ENCODE results near the gene ATP11A. TPM values are rescaled to one million over a fixed set of nuclear protein-coding genes. Genes with fewer than 3 reads are reported as not detected.
A peak's percentile ranks its signal among the peaks of the same experiment; 100 is the strongest.

Gene ATP11A
- total and polyA plus RNA-seq, 5 donors from 2014 or later: 3.8 to 75.7 (median 5.0) TPM

- Mint-ChIP-seq H3K4me1 (peaks cover 10 to 30% (median 16%) of the 10 kb centered on the region in 4 donors), H3K4me3 (no peak overlapping the region), H3K9me3 (peaks cover 0 to 3% (median 0%) of the 10 kb centered on the region in 7 donors), H3K36me3 (peaks cover 12% of the 10 kb centered on the region), H3K27ac (no peak overlapping the region), H3K27me3 (no peaks in the 10 kb centered on the region)
- Histone ChIP-seq H3K27me3 (ENCODE audit: control insufficient read depth, insufficient read depth, low read length) (no peaks in the 10 kb centered on the region), H3K4me1 (ENCODE audit: control insufficient read depth, insufficient read depth, low read length, poor library complexity, severe bottlenecking) (no peaks in the 10 kb centered on the region), H3K36me3 (ENCODE audit: control insufficient read depth, insufficient read depth, low read length) (peaks cover 5% of the 10 kb centered on the region), H3K4me3 (ENCODE audit: low read depth, low read length) (no peak overlapping the region), H3K27ac (ENCODE audit: insufficient read depth, low read length, poor library complexity, severe bottlenecking) (no peak overlapping the region), H3K9me3 (ENCODE audit: control insufficient read depth in 2 of 2, low read length in 2 of 2) (no peaks in the 10 kb centered on the region)
- ATAC-seq (ENCODE audit: low read depth in 2 of 2) (no peak), DNase-seq (no peak)
Observed at GRCh38 chr13:112720251-112720650, 30.4 kb downstream of the ATP11A start.

DNA sequence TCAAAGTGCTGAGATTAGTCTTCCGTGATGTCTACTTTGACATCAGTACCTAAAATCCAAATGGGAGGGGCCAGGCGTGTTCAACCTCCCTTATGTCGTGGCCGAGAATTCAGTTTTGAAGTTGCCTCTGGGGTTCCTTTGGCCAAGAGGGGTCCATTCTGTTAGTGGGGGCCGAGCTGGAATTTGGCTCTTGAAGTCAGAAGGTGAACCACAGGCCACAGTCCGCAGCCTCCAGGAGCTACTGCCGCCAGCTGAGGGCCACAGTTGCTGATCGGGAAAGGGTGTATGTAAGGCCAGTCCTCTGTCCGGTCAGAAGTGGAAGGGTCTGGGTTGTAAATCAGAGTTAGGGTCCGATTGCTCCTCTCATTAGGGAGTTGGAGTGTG, 31.0 kb downstream of the ATP11A start:
- no peaks in the 10 kb centered on the region for H3K27me3 Mint-ChIP-seq
- Histone ChIP-seq H3K4me1 (ENCODE audit: control insufficient read depth, insufficient read depth, low read length, poor library complexity, severe bottlenecking) (peaks cover 5% of the 10 kb centered on the region), H3K9me3 (ENCODE audit: control insufficient read depth in 2 of 2, low read length in 2 of 2) (no peaks in the 10 kb centered on the region), H3K36me3 (ENCODE audit: control insufficient read depth, insufficient read depth, low read length) (peaks cover 5% of the 10 kb centered on the region), H3K4me3 (ENCODE audit: low read depth, low read length) (no peak overlapping the region), H3K27me3 (ENCODE audit: control insufficient read depth, insufficient read depth, low read length) (no peaks in the 10 kb centered on the region), H3K27ac (ENCODE audit: insufficient read depth, low read length, poor library complexity, severe bottlenecking) (no peak overlapping the region)
- peaks cover 11 to 36% (median 20%) of the 10 kb centered on the region in 4 donors for H3K4me1 Mint-ChIP-seq
- H3K27ac Mint-ChIP-seq: no peak overlapping the region
- no peaks in the 10 kb centered on the region for H3K9me3 Mint-ChIP-seq
- no peak overlapping the region for H3K4me3 Mint-ChIP-seq
- H3K36me3 Mint-ChIP-seq: peaks cover 12% of the 10 kb centered on the region
- DNase-seq (no peak), ATAC-seq (ENCODE audit: low read depth in 2 of 2) (no peak)

DNA sequence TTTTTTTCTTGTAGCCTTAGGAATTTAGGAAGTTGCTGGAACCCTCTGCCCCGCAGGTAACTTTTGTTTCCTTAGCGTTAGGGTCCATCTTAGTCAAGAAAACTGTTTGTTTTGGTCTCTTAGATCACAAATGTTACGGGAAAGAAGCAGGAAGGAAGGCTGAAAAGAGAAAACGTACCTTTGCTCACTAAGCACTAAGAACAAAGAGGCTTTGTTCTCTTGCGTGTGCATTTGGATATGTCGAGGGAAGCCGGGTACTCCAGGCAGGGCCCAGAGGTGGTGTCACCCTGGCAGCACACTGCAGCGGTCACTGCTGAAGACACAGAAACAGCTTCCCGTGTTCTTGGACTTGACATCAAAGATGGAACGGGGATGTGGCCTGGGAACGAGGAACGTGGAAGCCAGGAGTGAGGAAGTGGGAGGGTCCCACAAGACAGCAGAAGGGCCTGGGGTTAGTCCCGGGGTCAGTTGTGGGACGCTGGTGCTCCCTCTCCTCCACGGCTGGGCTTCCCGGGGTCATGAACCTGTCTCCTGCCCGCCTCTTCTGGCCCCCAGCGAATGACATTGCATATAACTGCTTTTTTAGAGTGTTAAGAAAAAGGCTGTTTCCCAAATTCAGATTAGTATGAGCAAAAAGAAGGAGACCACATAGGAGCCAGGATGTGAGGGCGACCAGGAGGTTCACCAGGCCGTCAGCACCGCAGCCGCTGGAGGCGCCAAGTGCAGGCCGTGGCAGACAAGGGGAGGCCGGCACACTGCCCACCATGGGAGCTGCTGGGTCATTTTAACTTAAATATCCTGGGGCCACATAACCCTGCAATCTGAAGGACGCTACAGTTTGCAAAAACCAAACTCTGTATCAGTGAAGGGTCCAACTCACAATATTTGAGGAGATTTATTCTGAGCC, 31.6 kb downstream of the ATP11A start:
- H3K27me3 Mint-ChIP-seq: no peaks in the 10 kb centered on the region
- peak overlapping the region in 1 of 3 donors; percentile 20 for H3K27ac Mint-ChIP-seq
- peaks cover 12% of the 10 kb centered on the region for H3K36me3 Mint-ChIP-seq
- ATAC-seq (ENCODE audit: low read depth in 2 of 2): no peak
- peaks cover 5% of the 10 kb centered on the region for H3K36me3 ChIP-seq (ENCODE audit: control insufficient read depth, insufficient read depth, low read length)
- peaks cover 11 to 42% (median 22%) of the 10 kb centered on the region in 4 donors for H3K4me1 Mint-ChIP-seq
- H3K27ac ChIP-seq (ENCODE audit: insufficient read depth, low read length, poor library complexity, severe bottlenecking): no peak overlapping the region
- H3K4me1 ChIP-seq (ENCODE audit: control insufficient read depth, insufficient read depth, low read length, poor library complexity, severe bottlenecking): peaks cover 10% of the 10 kb centered on the region
- no peak overlapping the region for H3K4me3 Mint-ChIP-seq
- no peaks in the 10 kb centered on the region for H3K9me3 Mint-ChIP-seq
- no peaks in the 10 kb centered on the region for H3K27me3 ChIP-seq (ENCODE audit: control insufficient read depth, insufficient read depth, low read length)
- H3K9me3 ChIP-seq (ENCODE audit: control insufficient read depth in 2 of 2, low read length in 2 of 2): no peaks in the 10 kb centered on the region
- H3K4me3 ChIP-seq (ENCODE audit: low read depth, low read length): no peak overlapping the region
- no peak for DNase-seq

GRCh38 chr13:112722433-112723263, 32.8 kb downstream of the ATP11A start:
- Mint-ChIP-seq H3K4me1 (peaks cover 11 to 42% (median 22%) of the 10 kb centered on the region in 4 donors), H3K36me3 (peaks cover 8% of the 10 kb centered on the region), H3K4me3 (peak overlapping the region in 1 of 4 donors; percentile 4), H3K27ac (peak overlapping the region in 2 of 3 donors; percentile 12 to 66), H3K9me3 (no peaks in the 10 kb centered on the region), H3K27me3 (no peaks in the 10 kb centered on the region)
- no peak overlapping the region for H3K4me3 ChIP-seq (ENCODE audit: low read depth, low read length)
- H3K27ac ChIP-seq (ENCODE audit: insufficient read depth, low read length, poor library complexity, severe bottlenecking): no peak overlapping the region
- ATAC-seq (ENCODE audit: low read depth in 2 of 2) (no peak), DNase-seq (no peak)
- H3K27me3 ChIP-seq (ENCODE audit: control insufficient read depth, insufficient read depth, low read length): no peaks in the 10 kb centered on the region
- H3K4me1 ChIP-seq (ENCODE audit: control insufficient read depth, insufficient read depth, low read length, poor library complexity, severe bottlenecking): peaks cover 11% of the 10 kb centered on the region
- H3K9me3 ChIP-seq (ENCODE audit: control insufficient read depth in 2 of 2, low read length in 2 of 2): no peaks in the 10 kb centered on the region
- peaks cover 5% of the 10 kb centered on the region for H3K36me3 ChIP-seq (ENCODE audit: control insufficient read depth, insufficient read depth, low read length)

- peaks cover 11 to 42% (median 22%) of the 10 kb centered on the region in 4 donors for H3K4me1 Mint-ChIP-seq
- no peak overlapping the region for H3K27ac ChIP-seq (ENCODE audit: insufficient read depth, low read length, poor library complexity, severe bottlenecking)
- peaks cover 3% of the 10 kb centered on the region for H3K36me3 ChIP-seq (ENCODE audit: control insufficient read depth, insufficient read depth, low read length)
- no peak overlapping the region for H3K4me3 ChIP-seq (ENCODE audit: low read depth, low read length)
- H3K4me1 ChIP-seq (ENCODE audit: control insufficient read depth, insufficient read depth, low read length, poor library complexity, severe bottlenecking): peaks cover 11% of the 10 kb centered on the region
- H3K27me3 ChIP-seq (ENCODE audit: control insufficient read depth, insufficient read depth, low read length): no peaks in the 10 kb centered on the region
- H3K4me3 Mint-ChIP-seq: no peak overlapping the region
- no peak overlapping the region for H3K27ac Mint-ChIP-seq
- DNase-seq (no peak), ATAC-seq (ENCODE audit: low read depth in 2 of 2) (no peak)
- no peaks in the 10 kb centered on the region for H3K27me3 Mint-ChIP-seq
- peaks cover 3% of the 10 kb centered on the region for H3K36me3 Mint-ChIP-seq
- no peaks in the 10 kb centered on the region for H3K9me3 ChIP-seq (ENCODE audit: control insufficient read depth in 2 of 2, low read length in 2 of 2)
- H3K9me3 Mint-ChIP-seq: no peaks in the 10 kb centered on the region
Observed at GRCh38 chr13:112723771-112724170, 33.9 kb downstream of the ATP11A start.

GRCh38 chr13:112724788-112725345, 35.0 kb downstream of the ATP11A start:
- no peaks in the 10 kb centered on the region for H3K9me3 ChIP-seq (ENCODE audit: control insufficient read depth in 2 of 2, low read length in 2 of 2)
- peaks cover 10 to 42% (median 22%) of the 10 kb centered on the region in 4 donors for H3K4me1 Mint-ChIP-seq
- H3K9me3 Mint-ChIP-seq: no peaks in the 10 kb centered on the region
- peaks cover 3% of the 10 kb centered on the region for H3K36me3 Mint-ChIP-seq
- DNase-seq: no peak
- peak overlapping the region in 1 of 4 donors; percentile 26 for H3K4me3 Mint-ChIP-seq
- peaks cover 11% of the 10 kb centered on the region for H3K4me1 ChIP-seq (ENCODE audit: control insufficient read depth, insufficient read depth, low read length, poor library complexity, severe bottlenecking)
- H3K27me3 ChIP-seq (ENCODE audit: control insufficient read depth, insufficient read depth, low read length): no peaks in the 10 kb centered on the region
- ATAC-seq (ENCODE audit: low read depth in 2 of 2): no peak
- no peak overlapping the region for H3K27ac ChIP-seq (ENCODE audit: insufficient read depth, low read length, poor library complexity, severe bottlenecking)
- H3K36me3 ChIP-seq (ENCODE audit: control insufficient read depth, insufficient read depth, low read length): no peaks in the 10 kb centered on the region
- peak overlapping the region in 2 of 3 donors; percentile 49 to 51 for H3K27ac Mint-ChIP-seq
- H3K4me3 ChIP-seq (ENCODE audit: low read depth, low read length): no peak overlapping the region
- H3K27me3 Mint-ChIP-seq: no peaks in the 10 kb centered on the region

DNA sequence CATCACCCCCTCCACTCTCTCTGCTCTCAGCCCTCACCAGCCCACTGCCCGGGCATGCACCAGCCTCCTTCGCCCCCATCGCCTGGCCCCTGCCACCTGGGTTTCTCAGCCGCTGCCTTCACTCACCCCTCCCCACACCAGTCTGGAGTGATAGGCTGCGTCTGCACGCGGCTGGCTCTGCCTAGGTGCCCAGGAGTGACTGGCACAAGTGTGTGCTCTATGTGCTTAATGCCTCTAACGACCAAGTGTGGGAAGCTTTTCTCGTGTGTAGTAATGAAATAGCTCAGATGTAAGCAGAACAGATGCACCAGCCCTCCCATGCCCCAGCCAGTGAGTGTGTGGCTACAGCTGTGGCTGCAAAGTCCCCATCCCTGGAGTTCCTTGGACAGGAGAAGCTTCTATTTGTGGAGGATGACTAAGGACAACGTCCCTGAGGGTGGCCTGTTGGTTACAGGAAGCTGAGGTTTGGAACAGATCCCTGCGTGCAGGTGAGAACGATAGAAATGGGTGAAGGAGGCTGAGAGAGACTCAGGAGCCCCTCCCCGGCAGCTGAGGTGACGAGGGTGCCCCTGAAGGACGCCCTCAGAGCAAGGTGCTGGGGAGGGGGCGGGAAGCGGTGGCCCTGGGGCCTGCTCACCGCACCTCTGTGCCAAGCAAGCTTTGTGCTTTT, 35.6 kb downstream of the ATP11A start:
- peaks cover 7 to 45% (median 20%) of the 10 kb centered on the region in 4 donors for H3K4me1 Mint-ChIP-seq

More for the DNA sequence above, 35.6 kb downstream of the ATP11A start:
- Histone ChIP-seq H3K9me3 (ENCODE audit: control insufficient read depth in 2 of 2, low read length in 2 of 2) (no peaks in the 10 kb centered on the region), H3K27ac (ENCODE audit: insufficient read depth, low read length, poor library complexity, severe bottlenecking) (no peak overlapping the region), H3K4me1 (ENCODE audit: control insufficient read depth, insufficient read depth, low read length, poor library complexity, severe bottlenecking) (peaks cover 11% of the 10 kb centered on the region), H3K36me3 (ENCODE audit: control insufficient read depth, insufficient read depth, low read length) (no peaks in the 10 kb centered on the region), H3K27me3 (ENCODE audit: control insufficient read depth, insufficient read depth, low read length) (no peaks in the 10 kb centered on the region), H3K4me3 (ENCODE audit: low read depth, low read length) (no peak overlapping the region)
- no peaks in the 10 kb centered on the region for H3K27me3 Mint-ChIP-seq
- H3K9me3 Mint-ChIP-seq: no peaks in the 10 kb centered on the region
- H3K36me3 Mint-ChIP-seq: peaks cover 1% of the 10 kb centered on the region
- ATAC-seq (ENCODE audit: low read depth in 2 of 2) (peak in 1 of 2 donors; percentile 35), DNase-seq (peak in 1 of 3 donors; percentile 37)
- H3K4me3 Mint-ChIP-seq: peak overlapping the region in 2 of 4 donors; percentile 26 to 44
- peak overlapping the region; percentile 6 to 51 (median 49) for H3K27ac Mint-ChIP-seq

All from CD4-positive, CD25-positive, alpha-beta regulatory T cell (primary cell).